Measurements from ENCODE around the gene OR10Z1. TPM values are rescaled to one million over a fixed set of nuclear protein-coding genes. Genes with fewer than 3 reads are reported as not detected.

Gene OR10Z1
- total RNA-seq, 1 experiment from 2014 or later = not detected

GRCh38 chr1:158613764-158614163 lies 8.7 kb downstream of the OR10Z1 start:
- H3K4me3 Mint-ChIP-seq = no peak overlapping the region
- no peaks in the 10 kb centered on the region for H3K36me3 Mint-ChIP-seq
- no peak overlapping the region for H3K27ac Mint-ChIP-seq
- H3K27me3 Mint-ChIP-seq (ENCODE audit: low read depth) = no peaks in the 10 kb centered on the region
- TF ChIP-seq E2F4 (CRISPR knock-in tag; IDR thresholded peaks at IDR 0.05; ENCODE audit: borderline replicate concordance, low read depth) (no peak), ZNF532 (CRISPR knock-in tag; IDR thresholded peaks at IDR 0.05; ENCODE audit: borderline replicate concordance) (no peak), GRHL2 (CRISPR knock-in tag; IDR thresholded peaks at IDR 0.05; ENCODE audit: insufficient replicate concordance, severe bottlenecking) (no peak), CBFB (CRISPR knock-in tag; IDR thresholded peaks at IDR 0.05; ENCODE audit: low read depth) (no peak), HMGXB4 (CRISPR knock-in tag; IDR thresholded peaks at IDR 0.05) (no peak), JAZF1 (CRISPR knock-in tag; IDR thresholded peaks at IDR 0.05) (no peak), TEAD4 (CRISPR knock-in tag; IDR thresholded peaks at IDR 0.05) (no peak), ZNF138 (CRISPR knock-in tag; conservative IDR thresholded peaks at IDR 0.05) (no peak), NFATC4 (CRISPR knock-in tag; IDR thresholded peaks at IDR 0.05) (no peak), PREB (CRISPR knock-in tag; IDR thresholded peaks at IDR 0.05; ENCODE audit: borderline replicate concordance) (no peak), CREM (CRISPR knock-in tag; IDR thresholded peaks at IDR 0.05) (no peak), ZNF423 (CRISPR knock-in tag; IDR thresholded peaks at IDR 0.05) (no peak)
- ChIA-PET POLR2A (no interaction called here), CTCF (no interaction called here)
- H3K4me1 Mint-ChIP-seq = no peaks in the 10 kb centered on the region
- no peaks in the 10 kb centered on the region for H3K9me3 Mint-ChIP-seq
- no peak for ATAC-seq
- no peak for DNase-seq (ENCODE audit: low spot score)

GRCh38 chr1:158638146-158638545 lies 33.1 kb downstream of the OR10Z1 start:
- Mint-ChIP-seq H3K27ac (no peak overlapping the region), H3K27me3 (ENCODE audit: low read depth) (no peaks in the 10 kb centered on the region), H3K9me3 (peaks cover 26% of the 10 kb centered on the region), H3K4me3 (no peak overlapping the region), H3K4me1 (no peaks in the 10 kb centered on the region), H3K36me3 (peaks cover 10% of the 10 kb centered on the region)
- DNase-seq (ENCODE audit: low spot score) = no peak
- TF ChIP-seq ETV6 (CRISPR knock-in tag; IDR thresholded peaks at IDR 0.05) (no peak), TP53 (CRISPR knock-in tag; IDR thresholded peaks at IDR 0.05) (no peak), ESRRA (CRISPR knock-in tag; IDR thresholded peaks at IDR 0.05; ENCODE audit: borderline replicate concordance) (no peak), AFF4 (CRISPR knock-in tag; IDR thresholded peaks at IDR 0.05; ENCODE audit: borderline replicate concordance) (no peak), CREB1 (CRISPR knock-in tag; IDR thresholded peaks at IDR 0.05) (no peak), GRHL2 (CRISPR knock-in tag; IDR thresholded peaks at IDR 0.05; ENCODE audit: insufficient replicate concordance, severe bottlenecking) (no peak), FOXK1 (CRISPR knock-in tag; IDR thresholded peaks at IDR 0.05) (no peak), PREB (CRISPR knock-in tag; IDR thresholded peaks at IDR 0.05; ENCODE audit: borderline replicate concordance) (no peak), JUN (CRISPR knock-in tag; IDR thresholded peaks at IDR 0.05) (no peak)
- ATAC-seq = no peak
- ChIA-PET CTCF (no interaction called here), POLR2A (no interaction called here)
